Activated CD4-positive, CD25-positive, alpha-beta regulatory T cell treated with anti-CD3 and anti-CD28 coated beads, Interleukin-2, amount 50 U/mL, for 24 hours (primary cell): Measurements from ENCODE around the gene ZNF618.

ENCODE experiments used
- ATAC-seq, 2 donors: fragments of 150-1000 bp; cut with Tn5 transposase; one replicate each; pipeline ENCODE4 v1.10.0; 2021; ENCODE audit warnings: mild to moderate bottlenecking in 1 of 2, moderate library complexity in 1 of 2

Gene ZNF618

GRCh38 chr9:113962396-113962795 lies 86.3 kb downstream of the ZNF618 start:
- no peak for ATAC-seq

- ATAC-seq: no peak
Measured at GRCh38 chr9:113963017-113963620, 87.0 kb downstream of the ZNF618 start.

GRCh38 chr9:113963696-113964494 lies 87.8 kb downstream of the ZNF618 start:
- ATAC-seq: no peak

GRCh38 chr9:113964495-113965170 lies 88.5 kb downstream of the ZNF618 start:
- ATAC-seq: no peak

- no peak for ATAC-seq
Measured at GRCh38 chr9:113966394-113966793, 90.3 kb downstream of the ZNF618 start.

- ATAC-seq: no peak
Measured at GRCh38 chr9:113967380-113967779, 91.3 kb downstream of the ZNF618 start.

GRCh38 chr9:113969343-113969742 lies 93.2 kb downstream of the ZNF618 start:
- ATAC-seq: no peak

GRCh38 chr9:113973226-113973625 lies 97.1 kb downstream of the ZNF618 start:
- ATAC-seq: no peak

- ATAC-seq: no peak
Measured at GRCh38 chr9:113973963-113974413, 97.9 kb downstream of the ZNF618 start.

- no peak for ATAC-seq
Measured at GRCh38 chr9:113976915-113977314, 100.8 kb downstream of the ZNF618 start.

- no peak for ATAC-seq
Measured at GRCh38 chr9:113978725-113979342, 102.7 kb downstream of the ZNF618 start.

- ATAC-seq: no peak
Measured at GRCh38 chr9:113979343-113980127, 103.4 kb downstream of the ZNF618 start.

GRCh38 chr9:113984639-113985380 lies 108.7 kb downstream of the ZNF618 start:
- ATAC-seq: no peak

GRCh38 chr9:113985968-113986585 lies 110.0 kb downstream of the ZNF618 start:
- no peak for ATAC-seq

- no peak for ATAC-seq
Measured at GRCh38 chr9:113986931-113987330, 110.8 kb downstream of the ZNF618 start.

GRCh38 chr9:113987526-113987925 lies 111.4 kb downstream of the ZNF618 start:
- no peak for ATAC-seq

GRCh38 chr9:113988385-113989016 lies 112.4 kb downstream of the ZNF618 start:
- ATAC-seq: no peak

GRCh38 chr9:113989017-113989713 lies 113.1 kb downstream of the ZNF618 start:
- ATAC-seq: no peak

- no peak for ATAC-seq
Measured at GRCh38 chr9:113989714-113990569, 113.8 kb downstream of the ZNF618 start.
